ENCODE results near the gene BMP4. TPM values are rescaled to one million over a fixed set of nuclear protein-coding genes. Genes with fewer than 3 reads are reported as not detected.

Gene BMP4
- total and polyA plus RNA-seq, 10 donors: 1.0 to 8.9 (median 3.9) TPM

- Histone ChIP-seq H3K4me1 (peaks cover 0 to 12% (median 3%) of the 10 kb centered on the region in 6 donors), H3K36me3 (no peaks in the 10 kb centered on the region), H3K27me3 (replicated peaks in 1 of 7) (peaks cover 5 to 66% (median 23%) of the 10 kb centered on the region in 7 donors), H3K9me3 (no peaks in the 10 kb centered on the region), H3K27ac (no peak overlapping the region), H3K4me3 (no peak overlapping the region)
- TF ChIP-seq, protein P1, sequence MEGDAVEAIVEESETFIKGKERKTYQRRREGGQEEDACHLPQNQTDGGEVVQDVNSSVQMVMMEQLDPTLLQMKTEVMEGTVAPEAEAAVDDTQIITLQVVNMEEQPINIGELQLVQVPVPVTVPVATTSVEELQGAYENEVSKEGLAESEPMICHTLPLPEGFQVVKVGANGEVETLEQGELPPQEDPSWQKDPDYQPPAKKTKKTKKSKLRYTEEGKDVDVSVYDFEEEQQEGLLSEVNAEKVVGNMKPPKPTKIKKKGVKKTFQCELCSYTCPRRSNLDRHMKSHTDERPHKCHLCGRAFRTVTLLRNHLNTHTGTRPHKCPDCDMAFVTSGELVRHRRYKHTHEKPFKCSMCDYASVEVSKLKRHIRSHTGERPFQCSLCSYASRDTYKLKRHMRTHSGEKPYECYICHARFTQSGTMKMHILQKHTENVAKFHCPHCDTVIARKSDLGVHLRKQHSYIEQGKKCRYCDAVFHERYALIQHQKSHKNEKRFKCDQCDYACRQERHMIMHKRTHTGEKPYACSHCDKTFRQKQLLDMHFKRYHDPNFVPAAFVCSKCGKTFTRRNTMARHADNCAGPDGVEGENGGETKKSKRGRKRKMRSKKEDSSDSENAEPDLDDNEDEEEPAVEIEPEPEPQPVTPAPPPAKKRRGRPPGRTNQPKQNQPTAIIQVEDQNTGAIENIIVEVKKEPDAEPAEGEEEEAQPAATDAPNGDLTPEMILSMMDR (IDR thresholded peaks at IDR 0.05 in 8 of 11, conservative IDR thresholded peaks at IDR 0.05 in 3 of 11): no peak
- no peak for TF ChIP-seq POLR2AphosphoS5 (IDR thresholded peaks at IDR 0.05)
- TF ChIP-seq POLR2A (IDR thresholded peaks at IDR 0.05): no peak
- intact Hi-C loops (cut with DNase I; ENCODE audit: low total_unique reads): no loop called here
- WGBS, 5 donors: 57 to 73% (median 62%) methylated on average over 4 of the region's 4 CpGs
- no peak for DNase-seq
These were observed 7.6 kb upstream of the BMP4 start for GRCh38 chr14:53964249-53964648.

DNA sequence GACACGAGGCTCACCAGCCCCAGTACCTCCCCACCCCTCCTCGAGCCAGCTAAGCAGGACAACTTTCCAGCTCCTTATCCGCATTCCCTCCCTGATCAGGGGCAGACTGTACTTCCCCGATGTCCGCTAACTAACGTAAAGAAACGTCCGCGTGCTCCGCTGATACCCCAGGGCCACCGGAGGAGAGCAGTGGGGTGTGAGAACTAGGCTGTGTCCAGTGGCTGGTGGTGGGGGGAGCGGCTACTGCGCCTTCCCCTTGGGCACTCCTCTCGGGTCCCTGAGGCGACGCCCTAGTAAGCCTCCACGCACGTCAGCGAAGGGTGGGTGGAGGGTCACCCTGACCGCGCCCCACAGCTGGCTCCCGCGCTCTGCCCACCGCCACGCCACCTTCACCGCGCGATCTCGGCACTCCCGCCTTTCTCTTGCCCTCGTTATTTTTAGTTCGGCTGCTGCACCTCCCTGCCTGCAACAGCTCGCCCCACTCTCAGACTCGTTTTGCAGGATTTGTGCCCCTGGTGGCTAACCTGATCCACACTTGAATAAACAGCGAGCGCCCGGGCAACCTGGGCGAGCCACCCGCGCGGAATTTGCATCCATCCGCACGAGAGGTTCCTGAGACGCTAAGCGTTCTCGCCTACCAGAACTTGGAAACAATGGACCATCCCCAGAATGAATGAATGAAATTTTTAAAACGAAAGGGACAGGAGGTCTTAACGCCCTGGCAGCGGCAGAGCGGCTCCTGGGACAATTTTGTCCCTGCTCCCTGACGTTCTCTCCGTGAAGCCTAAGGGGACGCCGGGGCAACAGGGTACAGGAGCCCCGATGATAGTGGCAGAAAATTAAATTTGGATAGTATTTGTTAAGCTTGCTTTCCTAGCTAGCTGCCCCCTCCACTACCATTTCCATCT is 6.9 kb upstream of the BMP4 start:
- Histone ChIP-seq H3K27ac (no peak overlapping the region), H3K4me3 (peak overlapping the region in 3 of 8 donors; percentile 9 to 42 (median 27)), H3K4me1 (peaks cover 0 to 12% (median 3%) of the 10 kb centered on the region in 6 donors), H3K27me3 (replicated peaks in 1 of 7) (peaks cover 5 to 73% (median 23%) of the 10 kb centered on the region in 7 donors), H3K36me3 (no peaks in the 10 kb centered on the region), H3K9me3 (no peaks in the 10 kb centered on the region)
- TF ChIP-seq POLR2AphosphoS5 (IDR thresholded peaks at IDR 0.05): no peak
- TF ChIP-seq, protein P1 (IDR thresholded peaks at IDR 0.05 in 8 of 11, conservative IDR thresholded peaks at IDR 0.05 in 3 of 11): peak in 3 of 11 experiments; percentile 6 to 27 (median 25)
- no peak for TF ChIP-seq POLR2A (IDR thresholded peaks at IDR 0.05)
- DNase-seq: no peak
- intact Hi-C loops (cut with DNase I; ENCODE audit: low total_unique reads): no loop called here
- 8 to 14% (median 9%) methylated on average over 48 to 55 of the region's 55 CpGs for WGBS, 5 donors

DNA sequence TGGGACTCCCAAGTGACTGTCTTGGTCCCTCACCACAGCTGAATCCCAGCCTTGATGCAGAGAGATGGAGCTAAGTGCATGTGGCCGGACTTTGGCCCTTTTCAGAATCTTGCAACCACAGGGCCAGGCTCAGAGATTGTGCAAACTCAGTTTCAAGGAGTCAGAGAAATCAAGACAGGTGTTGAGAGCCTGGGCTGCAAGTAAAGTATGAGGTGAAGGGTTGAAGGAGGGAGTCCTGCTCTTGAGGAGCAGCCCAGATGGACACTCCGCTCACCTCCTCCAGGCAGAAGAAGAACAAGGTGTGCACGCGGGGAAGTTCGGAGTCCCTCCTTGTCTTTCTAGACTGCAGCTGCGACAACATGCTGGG is 6.3 kb upstream of the BMP4 start:
- no peak for TF ChIP-seq POLR2AphosphoS5 (IDR thresholded peaks at IDR 0.05)
- no peak for TF ChIP-seq POLR2A (IDR thresholded peaks at IDR 0.05)
- TF ChIP-seq, protein P1 (IDR thresholded peaks at IDR 0.05 in 8 of 11, conservative IDR thresholded peaks at IDR 0.05 in 3 of 11): no peak
- Histone ChIP-seq H3K27me3 (replicated peaks in 1 of 7) (peaks cover 5 to 79% (median 23%) of the 10 kb centered on the region in 7 donors), H3K4me1 (peaks cover 0 to 12% (median 3%) of the 10 kb centered on the region in 6 donors), H3K36me3 (no peaks in the 10 kb centered on the region), H3K4me3 (peak overlapping the region in 1 of 8 donors; percentile 42), H3K9me3 (no peaks in the 10 kb centered on the region), H3K27ac (no peak overlapping the region)
- no peak for DNase-seq
- 49 to 54% (median 50%) methylated on average over 6 of the region's 6 CpGs for WGBS, 5 donors
- intact Hi-C loops (cut with DNase I; ENCODE audit: low total_unique reads): no loop called here

DNA sequence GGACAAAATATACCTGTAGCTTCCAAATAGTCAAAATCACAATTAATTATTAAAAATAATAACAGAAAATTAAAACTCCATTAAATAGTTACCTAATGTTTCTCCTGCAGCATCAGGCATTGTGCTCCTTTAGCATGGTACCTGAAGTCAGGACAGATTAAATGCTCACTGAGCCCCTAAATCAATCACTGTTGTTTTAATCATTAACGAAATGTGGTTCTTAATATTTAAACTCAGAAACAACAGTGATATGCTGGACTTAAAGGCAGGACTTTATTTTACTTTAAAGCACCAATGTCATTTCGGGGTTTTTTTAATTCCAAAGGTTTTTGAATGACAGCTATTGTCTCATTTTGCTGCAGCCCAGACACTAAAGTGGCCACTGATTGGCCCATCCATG is 2.0 kb upstream of the BMP4 start:
- Histone ChIP-seq H3K27ac (no peak overlapping the region), H3K9me3 (no peaks in the 10 kb centered on the region), H3K4me3 (no peak overlapping the region), H3K4me1 (peaks cover 12 to 47% (median 35%) of the 10 kb centered on the region in 6 donors), H3K27me3 (replicated peaks in 1 of 7) (peaks cover under 1 to 94% (median 44%) of the 10 kb centered on the region in 7 donors), H3K36me3 (no peaks in the 10 kb centered on the region)
- DNase-seq: no peak
- WGBS, 5 donors: 75 to 92% (median 80%) methylated on average over 2 of the region's 2 CpGs
- intact Hi-C loops (cut with DNase I; ENCODE audit: low total_unique reads): no loop called here
- TF ChIP-seq POLR2A (IDR thresholded peaks at IDR 0.05): no peak
- TF ChIP-seq, protein P1 (IDR thresholded peaks at IDR 0.05 in 8 of 11, conservative IDR thresholded peaks at IDR 0.05 in 3 of 11): no peak
- TF ChIP-seq POLR2AphosphoS5 (IDR thresholded peaks at IDR 0.05): no peak
